Transverse colon (tissue), 4 donors: Measurements from ENCODE around the gene GNAI3. TPM values are rescaled to one million over a fixed set of nuclear protein-coding genes. Genes with fewer than 3 reads are reported as not detected.
A peak's percentile ranks its signal among the peaks of the same experiment; 100 is the strongest.

Experiments
- DNase-seq: peaks from one replicate; pipeline ENCODE4 v3.0.0-alpha.2; 2019
- H3K27ac ChIP-seq, 4 donors: fragments of 200-600 bp; sonication (generic); 2 replicates each; pipeline ENCODE4 v1.5.1; 2016 to 2018; ENCODE audit warnings: inconsistent platforms in 4 of 4
- H3K27me3 ChIP-seq: fragments of 200-600 bp; sonication (generic); 2 replicates; pipeline ENCODE4 v1.5.1; 2017; ENCODE audit warnings: inconsistent platforms
- H3K36me3 ChIP-seq, 4 donors: fragments of 200-600 bp; sonication (generic); 2 replicates each; pipeline ENCODE4 v1.5.1; 2017 to 2019; ENCODE audit warnings: inconsistent platforms in 4 of 4
- H3K4me1 ChIP-seq, 4 donors: fragments of 200-600 bp; sonication (generic); 2 replicates each; pipeline ENCODE4 v1.5.1; 2017 to 2020; ENCODE audit warnings: inconsistent platforms in 4 of 4
- H3K4me3 ChIP-seq, 4 donors: fragments of 200-600 bp; sonication (generic); 1 replicate in 1 of 4; 2 replicates in 3 of 4; pipeline versions ENCODE4 v1.5.1 to v1.6.1; 2017 to 2019; ENCODE audit warnings: inconsistent platforms in 4 of 4
- H3K9me3 ChIP-seq, 2 donors: fragments of 200-600 bp; sonication (generic); 2 replicates each; pipeline ENCODE4 v1.5.1; 2017 to 2019; ENCODE audit warnings: inconsistent platforms in 2 of 2
- CTCF ChIP-seq, 5 experiments: fragments of 200-600 bp in 3 of 5; fragments of 450-650 bp in 2 of 5; sonication (generic) in 3 of 5; IDR thresholded peaks; 1 replicate in 2 of 5; 2 replicates in 3 of 5; pipeline ENCODE4 v1.5.1; 2016 to 2017; ENCODE audit warnings: antibody characterized with exemption in 5 of 5, inconsistent platforms in 3 of 5, mild to moderate bottlenecking in 2 of 5, moderate library complexity in 1 of 5
- EP300 ChIP-seq: sonication (generic); formaldehyde crosslinking; IDR thresholded peaks from one replicate; pipeline ENCODE4 v1.6.1; 2017; ENCODE audit warnings: antibody characterized with exemption, low read depth
- POLR2A ChIP-seq: fragments of 450-650 bp; IDR thresholded peaks from one replicate; pipeline ENCODE4 v1.6.1; 2016; ENCODE audit warnings: antibody characterized with exemption, mild to moderate bottlenecking, moderate library complexity
- POLR2AphosphoS5 ChIP-seq, 3 donors: sonication (generic); formaldehyde crosslinking; IDR thresholded peaks; one replicate each; pipeline ENCODE4 v1.6.1; 2016; ENCODE audit warnings: antibody characterized with exemption in 3 of 3
- WGBS, 2 donors: methylation state at CpG; one replicate each; pipeline ENCODE4 v1.1.5; 2018; ENCODE audit warnings: low coverage in 1 of 2; 5-methylcytosine and 5-hydroxymethylcytosine counted together
- in situ Hi-C, 4 donors: fragments of 200-750 bp; cut with MboI; loops; one replicate each; pipeline versions ENCODE4 v1.15.0 to v1.15.1; 2017; ENCODE audit warnings: low sequenced_read_pairs in 3 of 4, low pct_ligation_motif_present in 1 of 4, low pct_unique_long_range_greater_than_20kb in 1 of 4
- intact Hi-C: fragments of 100-400 bp; cut with DNase I; formaldehyde crosslinking; loops from one replicate; pipeline ENCODE4 v1.15.1; 2023; ENCODE audit warnings: low total_unique reads
- total RNA-seq, 4 donors: library from RNA; depleted of rRNA; stranded (reverse); fragments of >200 nt; gene quantifications; one replicate each; pipeline ENCODE4 v1.1.0, GENCODE V29; 2016

The GNAI3 gene
- total RNA-seq, 4 donors from 2014 or later: 2.2 to 7.5 (median 5.1) TPM

GRCh38 chr1:109556563-109556962 lies 8.1 kb downstream of the GNAI3 start:
- WGBS, 2 donors: 94% methylated on average over 2 of the region's 2 CpGs
- DNase-seq: no peak
- H3K36me3 ChIP-seq: no peaks in the 10 kb centered on the region
- H3K4me1 ChIP-seq: peaks cover 10 to 57% (median 27%) of the 10 kb centered on the region in 4 donors
- intact Hi-C loops: no loop called here
- no peaks in the 10 kb centered on the region for H3K27me3 ChIP-seq
- no peaks in the 10 kb centered on the region for H3K9me3 ChIP-seq
- TF ChIP-seq CTCF (IDR thresholded peaks at IDR 0.05) (no peak), EP300 (no peak), POLR2A (no peak), POLR2AphosphoS5 (IDR thresholded peaks at IDR 0.05) (no peak)
- H3K27ac ChIP-seq: no peak overlapping the region
- in situ Hi-C loops: no loop called here
- no peak overlapping the region for H3K4me3 ChIP-seq

- Histone ChIP-seq H3K27ac (no peak overlapping the region), H3K27me3 (no peaks in the 10 kb centered on the region), H3K36me3 (no peaks in the 10 kb centered on the region), H3K4me3 (no peak overlapping the region), H3K9me3 (no peaks in the 10 kb centered on the region), H3K4me1 (peaks cover 11 to 59% (median 36%) of the 10 kb centered on the region in 4 donors)
- TF ChIP-seq POLR2AphosphoS5 (IDR thresholded peaks at IDR 0.05): no peak
- TF ChIP-seq CTCF (IDR thresholded peaks at IDR 0.05): no peak
- TF ChIP-seq EP300: no peak
- TF ChIP-seq POLR2A: no peak
- in situ Hi-C loops (no loop called here), intact Hi-C loops (no loop called here)
- 90 to 100% methylated on average over 1 to 5 of the region's 5 CpGs for WGBS, 2 donors
- DNase-seq: no peak
These were observed 9.1 kb downstream of the GNAI3 start for GRCh38 chr1:109557520-109557919.

GRCh38 chr1:109559995-109560394 lies 11.6 kb downstream of the GNAI3 start:
- H3K4me1 ChIP-seq: peaks cover 19 to 72% (median 52%) of the 10 kb centered on the region in 4 donors
- TF ChIP-seq POLR2AphosphoS5 (IDR thresholded peaks at IDR 0.05): no peak
- no peak for TF ChIP-seq EP300
- no peak for TF ChIP-seq CTCF (IDR thresholded peaks at IDR 0.05)
- no peak for TF ChIP-seq POLR2A
- H3K27me3 ChIP-seq: no peaks in the 10 kb centered on the region
- no peak overlapping the region for H3K27ac ChIP-seq
- no peaks in the 10 kb centered on the region for H3K9me3 ChIP-seq
- no peak overlapping the region for H3K4me3 ChIP-seq
- in situ Hi-C loops: no loop called here
- DNase-seq: no peak
- H3K36me3 ChIP-seq: no peaks in the 10 kb centered on the region
- intact Hi-C loops: no loop called here

- Histone ChIP-seq H3K4me1 (peaks cover 34 to 98% (median 69%) of the 10 kb centered on the region in 4 donors), H3K27me3 (no peaks in the 10 kb centered on the region)
- no peak for DNase-seq
These were observed 15.9 kb downstream of the GNAI3 start for GRCh38 chr1:109564194-109564878.

More at GRCh38 chr1:109564194-109564878, 15.9 kb downstream of the GNAI3 start:
- in situ Hi-C loops (no loop called here), intact Hi-C loops (no loop called here)
- TF ChIP-seq CTCF (IDR thresholded peaks at IDR 0.05) (no peak), EP300 (no peak), POLR2AphosphoS5 (IDR thresholded peaks at IDR 0.05) (no peak), POLR2A (no peak)
- no peak overlapping the region for H3K4me3 ChIP-seq
- WGBS, 2 donors: 78 to 79% methylated on average over 7 of the region's 7 CpGs
- H3K27ac ChIP-seq: peak overlapping the region in 1 of 4 donors; percentile 50
- no peaks in the 10 kb centered on the region for H3K9me3 ChIP-seq
- H3K36me3 ChIP-seq: no peaks in the 10 kb centered on the region
